ENCODE results near the gene ENPP7. TPM values are rescaled to one million over a fixed set of nuclear protein-coding genes. Genes with fewer than 3 reads are reported as not detected.

Gene ENPP7, protein sequence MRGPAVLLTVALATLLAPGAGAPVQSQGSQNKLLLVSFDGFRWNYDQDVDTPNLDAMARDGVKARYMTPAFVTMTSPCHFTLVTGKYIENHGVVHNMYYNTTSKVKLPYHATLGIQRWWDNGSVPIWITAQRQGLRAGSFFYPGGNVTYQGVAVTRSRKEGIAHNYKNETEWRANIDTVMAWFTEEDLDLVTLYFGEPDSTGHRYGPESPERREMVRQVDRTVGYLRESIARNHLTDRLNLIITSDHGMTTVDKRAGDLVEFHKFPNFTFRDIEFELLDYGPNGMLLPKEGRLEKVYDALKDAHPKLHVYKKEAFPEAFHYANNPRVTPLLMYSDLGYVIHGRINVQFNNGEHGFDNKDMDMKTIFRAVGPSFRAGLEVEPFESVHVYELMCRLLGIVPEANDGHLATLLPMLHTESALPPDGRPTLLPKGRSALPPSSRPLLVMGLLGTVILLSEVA
- polyA plus RNA-seq (2013, experiment 1 of 2; ENCODE audit: insufficient read length) = not detected
- not detected for polyA plus RNA-seq (2013, experiment 2 of 2; ENCODE audit: insufficient read length)

- no peak for DNase-seq
Observed at GRCh38 chr17:79730769-79731483, at the start of gene ENPP7. ENPP7 (plus strand) TSS chr17:79730943; CDS start chr17:79731140, 197 bp downstream.

- no peak for DNase-seq
Observed at GRCh38 chr17:79681101-79681621, 49.6 kb upstream of the ENPP7 start.

DNA sequence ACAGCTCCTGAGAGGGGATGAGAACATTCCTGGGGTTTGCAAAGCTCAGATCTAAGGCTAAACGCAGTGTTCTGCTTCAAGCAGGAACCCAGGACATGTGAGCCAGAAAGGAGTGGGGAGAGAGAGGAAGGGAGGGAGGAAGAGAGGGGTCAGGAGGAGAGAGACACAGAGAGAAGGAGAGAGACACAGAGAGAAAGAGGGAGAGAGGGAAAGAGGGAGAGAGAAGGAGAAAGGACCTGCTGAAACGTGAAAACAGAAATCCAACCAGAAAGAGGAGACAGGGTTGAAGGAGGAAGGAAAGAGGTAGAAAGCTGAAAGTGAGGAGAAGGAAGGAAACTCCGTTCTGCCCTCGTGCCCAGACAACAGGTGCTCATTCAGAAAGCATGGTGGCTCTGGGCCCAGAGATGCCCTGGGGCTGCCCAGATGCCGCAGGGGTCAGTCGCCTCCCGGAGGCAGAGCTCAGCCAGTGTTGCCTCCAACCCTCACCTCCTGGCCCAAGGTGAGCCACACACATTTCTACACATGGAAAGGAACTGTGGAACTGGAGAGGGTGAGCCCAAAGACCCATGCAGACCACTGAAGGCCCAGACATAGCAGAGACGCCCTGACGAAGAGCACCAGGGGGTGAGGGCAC is 49.0 kb upstream of the ENPP7 start:
- DNase-seq = no peak

DNA sequence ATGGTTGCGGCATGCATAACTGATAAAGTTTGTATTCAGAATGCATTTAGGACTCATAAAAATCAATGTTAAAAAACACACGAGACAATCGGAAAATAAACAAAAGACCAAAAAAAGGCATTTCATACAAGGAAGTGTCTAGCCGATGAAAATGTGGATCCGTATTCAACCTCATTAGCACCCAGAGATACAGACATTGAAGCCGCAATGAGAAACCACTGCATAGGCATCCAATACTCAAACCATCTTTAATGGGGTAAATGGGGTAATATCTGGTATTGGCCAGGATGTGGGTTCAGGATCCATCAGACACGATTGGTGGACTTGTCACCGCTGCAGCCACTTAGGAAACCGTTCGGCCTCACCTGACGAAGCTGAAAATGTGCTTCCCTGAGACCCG is 47.4 kb upstream of the ENPP7 start:
- no peak for DNase-seq

GRCh38 chr17:79684132-79684985 is 46.4 kb upstream of the ENPP7 start:
- DNase-seq = no peak

DNA sequence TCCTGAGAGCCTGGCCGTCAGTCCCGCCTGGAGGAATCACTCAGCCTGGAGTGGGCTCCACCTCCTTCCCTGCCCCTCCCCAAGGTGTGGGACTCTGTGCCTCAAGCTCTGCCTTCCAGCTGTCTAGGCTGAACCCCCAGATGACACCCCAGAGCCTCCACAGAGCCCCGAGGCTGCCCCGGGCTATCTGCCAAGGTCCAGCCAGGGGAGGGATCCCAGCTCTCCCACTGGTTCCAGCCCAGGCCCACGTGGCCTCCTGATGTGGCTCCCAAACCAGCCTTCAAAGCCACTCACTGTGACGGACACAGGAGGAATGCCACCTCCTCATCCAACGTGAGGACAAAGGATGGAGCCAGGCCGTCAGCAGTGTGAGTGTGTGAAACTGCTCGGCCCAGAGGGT is 45.6 kb upstream of the ENPP7 start:
- DNase-seq = no peak

GRCh38 chr17:79686476-79686875 is 44.3 kb upstream of the ENPP7 start:
- no peak for DNase-seq

DNA sequence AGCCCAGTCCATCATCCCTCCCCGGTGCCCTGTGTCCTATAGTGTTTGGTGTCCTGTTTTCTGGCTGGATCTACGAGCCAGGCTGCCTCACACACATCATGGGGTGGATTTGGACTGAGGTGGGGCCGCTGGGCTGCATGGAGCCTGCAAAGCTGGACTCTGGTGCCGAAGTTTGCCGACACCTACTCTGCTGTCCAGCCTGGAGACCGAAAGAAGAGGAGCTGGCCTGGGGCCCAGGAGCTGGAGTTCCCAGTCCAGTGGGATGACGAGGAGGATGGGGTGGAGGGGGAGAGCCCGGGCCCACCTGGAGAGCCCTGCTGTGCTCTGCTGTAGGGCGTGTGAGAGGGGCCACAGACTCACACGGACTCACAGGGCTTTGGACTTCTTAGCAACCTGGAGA is 40.3 kb upstream of the ENPP7 start:
- no peak for DNase-seq

GRCh38 chr17:79690988-79691836 is 39.5 kb upstream of the ENPP7 start:
- no peak for DNase-seq

GRCh38 chr17:79691931-79692330 is 38.8 kb upstream of the ENPP7 start:
- DNase-seq = no peak

DNA sequence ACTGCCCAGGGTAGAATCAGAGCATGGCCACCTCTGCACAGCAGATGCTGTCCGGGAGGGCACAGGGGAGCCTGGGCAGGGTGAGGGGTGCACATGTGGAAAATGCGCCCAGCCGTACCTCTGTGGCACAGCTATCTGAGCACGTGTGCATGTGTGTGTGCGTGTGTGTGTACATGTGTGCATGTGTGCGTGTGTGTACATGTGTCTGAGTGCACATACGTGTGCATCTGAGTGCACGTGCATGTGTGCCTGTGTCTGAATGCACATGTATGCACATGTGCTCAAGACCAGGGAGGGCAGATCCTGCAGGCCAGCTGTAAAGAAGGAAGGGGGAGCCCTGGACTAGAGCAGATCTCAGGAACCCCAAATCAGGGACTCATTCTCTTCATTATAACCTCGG is 37.3 kb upstream of the ENPP7 start:
- no peak for DNase-seq

DNA sequence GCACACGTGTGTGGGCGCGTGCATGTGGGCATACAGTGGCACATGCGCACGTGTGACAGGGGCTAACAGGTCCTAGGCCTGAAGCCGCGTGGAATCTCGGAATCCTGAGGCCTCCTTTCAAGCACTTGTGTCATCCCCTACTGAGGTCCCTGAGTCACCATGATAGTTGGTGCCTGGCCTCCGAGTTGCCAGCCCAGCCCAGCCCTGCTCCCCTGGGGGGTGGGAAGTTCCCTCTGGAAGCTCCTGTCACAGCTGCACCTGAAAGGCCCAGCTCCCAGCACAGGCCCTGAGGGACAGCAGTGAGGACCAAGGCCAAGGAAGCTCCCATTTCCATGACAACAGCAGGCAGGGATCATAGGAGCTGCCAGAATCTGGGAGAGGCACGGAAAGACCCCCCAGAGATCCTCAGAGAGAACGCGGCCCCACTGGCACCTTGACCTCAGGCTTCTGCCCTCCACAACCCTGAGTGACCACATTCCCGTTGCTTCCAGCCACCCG is 35.4 kb upstream of the ENPP7 start:
- DNase-seq = no peak

DNA sequence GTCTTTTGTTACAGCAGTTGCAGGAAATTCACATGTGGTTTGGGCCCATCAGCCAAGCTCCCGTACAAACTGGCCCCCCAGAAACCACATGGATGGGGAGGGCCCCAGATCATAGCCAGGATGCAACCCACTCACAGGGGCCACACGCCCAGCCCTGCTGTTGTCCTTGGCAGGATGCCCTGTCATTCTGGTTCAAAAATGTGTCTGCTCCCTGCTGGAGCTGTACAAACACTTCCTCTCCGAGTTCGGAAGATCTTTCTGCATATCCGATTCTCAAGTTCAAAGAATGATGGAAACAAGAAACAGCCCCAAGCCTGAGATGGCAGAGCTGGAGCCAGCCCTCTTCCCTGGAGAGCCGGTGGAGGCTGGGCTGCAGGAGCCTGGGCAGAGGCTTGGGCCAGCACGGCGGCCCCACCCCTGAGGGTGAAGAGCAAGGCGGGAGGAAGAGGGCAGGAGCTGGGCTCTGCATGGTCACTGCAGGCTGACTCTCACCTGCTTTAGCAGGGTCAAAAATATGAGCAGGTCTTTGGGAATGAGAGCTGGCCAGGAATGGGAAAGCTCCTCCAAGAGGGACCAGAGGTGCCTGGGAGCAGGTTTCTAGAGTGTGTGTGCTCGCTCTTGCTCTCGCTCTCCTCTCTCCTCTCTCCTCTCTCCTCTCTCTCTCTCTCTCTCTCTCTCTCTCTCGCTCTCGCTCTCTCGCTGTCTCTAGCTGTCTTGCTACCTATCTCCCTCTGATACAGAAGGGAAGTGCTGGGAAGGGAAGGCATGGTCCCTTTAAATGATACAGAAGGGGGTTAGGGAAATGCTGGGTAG is 34.7 kb upstream of the ENPP7 start:
- DNase-seq = peak; percentile 67

DNA sequence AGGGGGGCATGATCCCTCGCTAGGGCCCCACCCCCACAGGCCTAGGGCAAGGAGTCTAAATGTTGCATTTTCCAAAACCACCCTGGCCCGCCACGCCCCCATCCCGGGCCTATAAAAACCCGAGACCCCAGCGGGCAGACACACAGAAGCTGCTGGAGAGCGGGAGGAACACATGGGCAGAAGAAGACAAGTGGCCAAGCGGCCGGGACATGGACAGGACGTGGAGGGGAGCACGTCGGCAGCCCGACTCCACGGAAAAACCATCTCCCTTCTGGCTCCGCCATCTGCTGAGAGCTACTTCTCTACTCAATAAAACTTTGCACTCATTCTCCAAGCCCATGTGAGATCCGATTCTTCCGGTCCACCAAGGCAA is 34.1 kb upstream of the ENPP7 start:
- no peak for DNase-seq

GRCh38 chr17:79698146-79698846 is 32.4 kb upstream of the ENPP7 start:
- no peak for DNase-seq

DNA sequence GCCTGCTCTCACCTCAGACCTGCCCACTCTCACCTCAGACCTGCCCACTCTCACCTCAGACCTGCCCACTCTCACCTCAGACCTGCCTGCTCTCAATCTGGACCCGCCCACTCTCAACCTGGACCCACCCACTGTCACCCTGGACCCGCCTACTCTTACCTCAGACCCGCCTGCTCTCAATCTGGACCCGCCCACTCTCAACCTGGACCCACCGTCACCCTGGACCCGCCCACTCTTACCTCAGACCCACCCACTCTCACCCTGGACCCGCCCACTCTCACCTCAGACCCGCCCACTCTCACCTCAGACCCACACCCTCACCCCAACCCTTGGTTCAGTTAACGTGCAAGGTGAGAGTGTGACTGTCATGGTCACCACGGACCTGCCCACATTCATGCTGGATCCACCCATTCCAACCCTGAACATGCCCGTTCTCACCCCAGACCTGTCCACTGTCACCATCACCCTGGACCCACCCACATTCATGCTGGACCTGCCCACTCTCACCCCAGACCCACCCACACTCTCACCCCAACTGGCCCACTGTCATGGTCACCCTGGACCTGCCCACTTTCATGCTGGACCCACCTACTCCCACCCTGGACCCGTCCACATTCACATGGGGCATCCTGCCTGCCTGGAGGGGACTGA is 31.2 kb upstream of the ENPP7 start:
- no peak for DNase-seq

DNA sequence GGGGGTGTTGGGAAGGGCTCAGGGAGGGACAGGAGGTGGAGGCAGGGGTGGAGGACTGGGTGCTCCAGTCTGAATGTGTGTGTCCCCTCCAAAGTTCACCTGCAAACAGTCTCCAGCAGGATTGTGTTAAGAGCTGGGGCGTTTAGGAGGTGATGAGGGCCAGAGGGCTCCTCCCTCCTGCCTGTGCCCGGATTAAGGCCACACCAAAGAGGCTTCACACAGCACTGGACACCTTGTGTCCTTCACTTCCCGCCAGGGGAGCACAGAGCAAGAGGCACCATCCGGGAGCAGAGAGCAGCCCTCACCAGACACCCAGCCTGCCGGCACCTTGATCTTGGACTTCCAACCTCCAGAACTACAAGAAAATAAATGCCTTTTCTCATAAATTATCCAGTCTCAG is 30.2 kb upstream of the ENPP7 start:
- no peak for DNase-seq

DNA sequence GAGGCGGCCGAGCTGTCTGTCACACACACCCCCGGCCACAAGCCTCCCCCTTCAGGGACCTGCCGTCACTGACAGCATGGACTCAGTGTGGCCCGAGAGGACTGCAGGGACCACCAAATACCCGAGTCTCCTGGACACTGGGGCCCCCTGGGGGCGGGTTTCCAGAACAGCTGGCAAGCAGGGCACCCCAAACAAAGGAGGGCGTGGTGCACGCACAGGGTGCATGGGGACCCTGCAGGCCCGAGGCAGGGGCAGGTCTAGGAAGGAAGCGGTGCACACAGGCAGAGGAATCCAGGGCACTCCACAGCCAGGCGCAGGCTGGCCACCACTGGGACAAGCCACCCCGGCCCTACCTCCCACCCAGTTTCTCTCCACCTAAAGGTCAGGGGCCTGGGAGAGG is 28.7 kb upstream of the ENPP7 start:
- no peak for DNase-seq
